ENCODE data around the gene WDR35.

WDR35 gene

GRCh38 chr2:19870792-19871191, 119.1 kb downstream of the WDR35 start:
- DNase-seq (ENCODE audit: low read depth), result no peak

GRCh38 chr2:19868701-19869580, 121.0 kb downstream of the WDR35 start:
- no peak for DNase-seq (ENCODE audit: low read depth)

- DNase-seq (ENCODE audit: low read depth), result no peak
Measured at GRCh38 chr2:19868224-19868623, 121.7 kb downstream of the WDR35 start.

GRCh38 chr2:19866771-19867170, 123.1 kb downstream of the WDR35 start:
- DNase-seq (ENCODE audit: low read depth), result no peak

GRCh38 chr2:19865151-19865550, 124.8 kb downstream of the WDR35 start:
- no peak for DNase-seq (ENCODE audit: low read depth)

GRCh38 chr2:19864381-19864780, 125.5 kb downstream of the WDR35 start:
- no peak for DNase-seq (ENCODE audit: low read depth)

GRCh38 chr2:19863303-19864041, 126.4 kb downstream of the WDR35 start:
- DNase-seq (ENCODE audit: low read depth), result peak; percentile 6

GRCh38 chr2:19861813-19862212, 128.1 kb downstream of the WDR35 start:
- DNase-seq (ENCODE audit: low read depth), result peak; percentile 5

Measured in HS-5 (cell line).